Aorta (tissue), 5 donors: ENCODE data around the gene CEACAM1. TPM values are rescaled to one million over a fixed set of nuclear protein-coding genes. Genes with fewer than 3 reads are reported as not detected.
"Not testable (repeated sequence)": the region's sequence is repeated elsewhere in the genome, so short reads cannot be mapped to it uniquely, and the experiment has no call there.

ENCODE experiments used
- ATAC-seq: fragments of 200-7000 bp; cut with Tn5 transposase; one replicate; pipeline ENCODE4 v1.9.1; 2022; ENCODE audit warnings: moderate library complexity; ENCODE audit not compliant: low FRiP score
- DNase-seq, 2 donors: peaks; one replicate each; pipeline ENCODE4 v3.0.0-alpha.2; 2020
- H3K27ac ChIP-seq, 2 donors: one replicate each; pipeline ENCODE4 v1.5.1; 2013; ENCODE audit warnings: low read length in 2 of 2, mild to moderate bottlenecking in 2 of 2, moderate library complexity in 2 of 2, control low read depth in 1 of 2, inconsistent platforms in 1 of 2, low read depth in 1 of 2
- H3K27me3 ChIP-seq, 2 donors: one replicate each; pipeline ENCODE4 v1.6.1; 2013; ENCODE audit warnings: control low read depth in 1 of 2, low read length in 1 of 2, mild to moderate bottlenecking in 1 of 2, moderate library complexity in 1 of 2; ENCODE audit not compliant: insufficient read depth in 2 of 2, control insufficient read depth in 1 of 2
- H3K36me3 ChIP-seq, 2 donors: one replicate each; pipeline ENCODE4 v1.6.1; 2013; ENCODE audit warnings: control low read depth in 1 of 2, low read length in 1 of 2, mild to moderate bottlenecking in 1 of 2; ENCODE audit not compliant: insufficient read depth in 2 of 2, control insufficient read depth in 1 of 2
- H3K4me1 ChIP-seq, 2 donors: one replicate each; pipeline ENCODE4 v1.6.1; 2013; ENCODE audit warnings: low read length in 2 of 2, control low read depth in 1 of 2, mild to moderate bottlenecking in 1 of 2, moderate library complexity in 1 of 2; ENCODE audit not compliant: insufficient read depth in 2 of 2, control insufficient read depth in 1 of 2
- H3K4me3 ChIP-seq, 2 donors: one replicate each; pipeline ENCODE4 v1.5.1; 2013; ENCODE audit warnings: low read length in 2 of 2, control low read depth in 1 of 2, mild to moderate bottlenecking in 1 of 2
- H3K9me3 ChIP-seq: one replicate; pipeline ENCODE4 v1.6.1; 2013; ENCODE audit warnings: mild to moderate bottlenecking, low read length; ENCODE audit not compliant: control insufficient read depth
- WGBS, 2 donors: extraction: QIAGEN DNeasy Blood & Tissue Kit; methylation state at CpG; one replicate each; pipeline ENCODE4 v1.1.7; 2013; 5-methylcytosine and 5-hydroxymethylcytosine counted together
- intact Hi-C, 2 donors: fragments of 100-400 bp; cut with DNase I; formaldehyde crosslinking; loops; one replicate each; pipeline versions ENCODE4 v1.14.2 to v1.15.0; 2022
- polyA plus RNA-seq, 2 donors: library from polyadenylated mRNA; stranded (reverse); fragments of 200-250 nt; gene quantifications; one replicate each; pipeline ENCODE4 v1.2.3, GENCODE V29; 2013
- total RNA-seq, 2 donors: library from RNA; stranded (reverse); fragmentation: NEBNext Ultra II Directional; extraction: Animal tissue kit (Norgen Biotek cat#: 25700); gene quantifications; one replicate each; pipeline ENCODE4 v1.2.1, GENCODE V29; 2021
- donor health status: healthy with polysubstance abuse.
- donor health status: Bipolar disorder and iron deficiency.
- donor health status: DM: no; HTN: no; CAD: no.
- donor health status: DM: no; HTN: no; CAD: no.
- donor health status: DM: yes; HTN: yes; CAD: no.

Gene CEACAM1
- total and polyA plus RNA-seq, 4 donors, result 0.79 to 5.6 (median 5.1) TPM

DNA sequence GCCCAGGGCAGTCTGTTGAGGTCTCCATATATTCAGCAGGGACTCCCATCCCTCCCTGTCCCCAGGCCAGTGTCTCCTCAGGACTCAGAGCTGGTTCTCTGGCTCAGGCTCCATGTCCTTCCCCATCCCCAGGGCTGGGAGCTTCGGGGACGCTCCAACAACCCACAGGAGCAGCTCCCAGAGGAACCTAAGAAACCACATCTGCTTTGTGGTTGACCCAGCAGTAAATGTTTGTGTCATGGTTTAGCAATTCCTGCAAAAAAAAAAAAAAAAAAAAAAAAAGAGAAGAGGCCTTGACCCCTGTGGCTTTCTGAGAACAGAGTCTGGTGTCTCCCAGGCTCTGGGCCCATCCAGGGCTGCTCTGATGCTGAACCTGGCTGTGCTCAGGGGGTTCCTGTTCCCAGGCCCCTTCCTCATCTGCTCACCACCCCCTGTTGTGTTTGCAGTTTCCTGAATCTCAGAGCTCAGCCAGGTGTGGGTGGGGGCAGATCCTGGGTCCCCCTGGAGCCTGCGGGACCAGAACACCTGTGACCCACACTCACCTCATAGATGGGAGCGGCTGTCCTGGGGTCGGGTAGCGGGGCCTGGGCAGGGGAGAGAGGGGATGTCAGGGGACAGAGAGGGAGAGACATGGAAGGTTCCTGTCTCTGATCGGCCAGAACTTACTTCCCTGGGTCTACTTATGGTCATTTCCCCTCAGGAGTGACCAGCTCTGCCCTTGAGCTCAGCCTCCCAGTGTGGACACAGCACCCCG is 25.2 kb upstream of the CEACAM1 start:
- intact Hi-C loops, result no loop called here
- DNase-seq (peak in 1 of 2 donors; percentile 59), ATAC-seq (peak; percentile 50)
- peaks cover 2% of the 10 kb centered on the region for H3K9me3 ChIP-seq
- H3K27me3 ChIP-seq, result no peaks in the 10 kb centered on the region
- H3K4me1 ChIP-seq, result no peaks in the 10 kb centered on the region
- no peak overlapping the region for H3K27ac ChIP-seq
- 75 to 77% methylated on average over 8 of the region's 8 CpGs for WGBS, 2 donors
- no peaks in the 10 kb centered on the region for H3K36me3 ChIP-seq
- H3K4me3 ChIP-seq, result no peak overlapping the region

DNA sequence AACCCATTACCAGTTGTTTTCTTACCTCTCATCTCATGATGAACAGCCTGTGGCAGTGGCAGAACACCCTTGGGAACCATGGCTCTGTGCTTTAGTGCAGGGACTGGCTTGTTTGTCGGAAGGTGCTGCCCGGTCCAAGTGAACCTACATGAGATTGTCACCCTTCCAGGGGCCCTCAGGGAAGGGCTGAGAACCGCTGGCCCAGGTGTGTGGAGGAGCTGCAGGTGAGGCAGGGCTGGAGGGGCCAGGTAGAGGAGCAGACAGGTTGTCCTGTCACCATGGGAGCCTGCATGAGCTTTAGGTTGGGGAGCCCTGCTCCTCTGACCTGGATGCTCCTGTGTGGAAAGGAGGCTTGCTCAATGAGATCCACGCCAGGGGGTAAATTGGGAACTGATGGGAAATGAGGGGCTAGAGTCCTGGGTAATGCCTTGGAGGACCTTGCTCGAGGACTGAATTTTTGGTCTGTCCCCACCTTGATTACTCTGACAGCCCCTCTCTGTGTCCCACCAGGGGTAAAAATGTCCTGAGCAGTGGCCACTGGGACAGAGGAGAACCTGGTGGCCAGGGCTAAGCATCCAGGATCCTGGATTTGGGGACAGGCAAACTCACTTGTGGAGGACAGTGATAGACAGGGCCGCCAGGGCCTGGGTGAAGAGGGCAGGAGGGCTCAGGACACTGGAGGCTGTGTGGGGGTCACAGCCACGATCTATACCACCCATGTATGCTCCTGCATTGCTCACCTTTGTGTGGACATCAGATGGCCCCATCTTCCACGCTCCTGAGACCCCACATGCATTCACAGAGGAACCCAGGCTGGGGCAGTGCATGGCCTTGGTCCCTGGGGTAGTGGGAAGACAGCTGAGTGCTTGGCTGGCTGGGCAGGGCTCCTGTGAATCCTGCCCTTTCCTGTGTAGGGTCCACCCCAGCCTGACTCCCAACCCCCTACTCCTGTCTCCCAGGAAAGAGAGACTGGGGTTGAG is 24.1 kb upstream of the CEACAM1 start:
- no peaks in the 10 kb centered on the region for H3K4me1 ChIP-seq
- no peaks in the 10 kb centered on the region for H3K27me3 ChIP-seq
- H3K36me3 ChIP-seq, result no peaks in the 10 kb centered on the region
- intact Hi-C loops, result no loop called here
- peaks cover 2% of the 10 kb centered on the region for H3K9me3 ChIP-seq
- H3K4me3 ChIP-seq, result no peak overlapping the region
- DNase-seq (no peak), ATAC-seq (no peak)
- 72% methylated on average over 8 of the region's 8 CpGs for WGBS, 2 donors
- H3K27ac ChIP-seq, result no peak overlapping the region

DNA sequence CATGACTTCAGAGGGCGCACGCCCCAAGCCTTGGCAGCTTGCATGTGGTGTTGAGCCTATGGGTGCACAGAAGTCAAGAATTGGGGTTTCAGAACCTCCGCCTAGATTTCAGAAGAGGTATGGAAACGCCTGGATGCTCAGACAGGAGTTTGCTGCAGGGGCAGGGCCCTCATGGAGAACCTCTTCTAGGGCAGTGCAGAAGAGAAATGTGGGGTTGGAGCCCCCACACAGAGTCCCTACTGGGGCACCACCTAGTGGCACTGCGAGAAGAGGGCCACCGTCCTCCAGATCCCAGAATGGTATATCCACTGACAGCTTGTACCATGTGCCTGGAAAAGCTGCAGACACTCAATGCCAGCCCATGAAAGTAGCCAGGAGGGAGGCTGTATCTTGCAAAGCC is 22.2 kb upstream of the CEACAM1 start:
- H3K36me3 ChIP-seq, H3K9me3 ChIP-seq, ATAC-seq, H3K27ac ChIP-seq, intact Hi-C loops, H3K27me3 ChIP-seq, H3K4me1 ChIP-seq, DNase-seq, H3K4me3 ChIP-seq: not testable (repeated sequence)
- 89 to 92% methylated on average over 6 of the region's 6 CpGs for WGBS, 2 donors

DNA sequence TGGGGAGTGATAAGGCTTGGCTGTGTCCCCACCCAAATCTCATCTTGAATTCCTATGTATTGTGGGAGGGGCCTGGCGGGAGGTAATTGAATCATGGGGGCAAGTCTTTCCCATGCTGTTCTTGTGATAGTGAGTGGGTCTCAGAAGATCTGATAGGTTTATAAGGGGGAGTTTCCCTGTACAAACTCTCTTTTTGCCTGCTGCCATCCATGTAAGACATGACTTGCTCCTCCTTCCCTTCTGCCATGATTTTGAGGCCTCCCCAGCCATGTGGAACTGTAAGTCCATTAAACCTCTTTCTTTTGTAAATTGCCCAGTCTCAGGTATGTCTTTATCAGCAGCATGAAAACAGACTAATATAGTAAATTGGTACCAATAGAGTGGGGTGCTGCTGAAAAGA is 20.8 kb upstream of the CEACAM1 start:
- ATAC-seq, H3K4me3 ChIP-seq, intact Hi-C loops, DNase-seq, H3K9me3 ChIP-seq, H3K4me1 ChIP-seq, H3K27ac ChIP-seq, H3K27me3 ChIP-seq, H3K36me3 ChIP-seq: not testable (repeated sequence)
- WGBS, 2 donors, result 93 to 100% methylated on average over 1 of the region's 1 CpG

DNA sequence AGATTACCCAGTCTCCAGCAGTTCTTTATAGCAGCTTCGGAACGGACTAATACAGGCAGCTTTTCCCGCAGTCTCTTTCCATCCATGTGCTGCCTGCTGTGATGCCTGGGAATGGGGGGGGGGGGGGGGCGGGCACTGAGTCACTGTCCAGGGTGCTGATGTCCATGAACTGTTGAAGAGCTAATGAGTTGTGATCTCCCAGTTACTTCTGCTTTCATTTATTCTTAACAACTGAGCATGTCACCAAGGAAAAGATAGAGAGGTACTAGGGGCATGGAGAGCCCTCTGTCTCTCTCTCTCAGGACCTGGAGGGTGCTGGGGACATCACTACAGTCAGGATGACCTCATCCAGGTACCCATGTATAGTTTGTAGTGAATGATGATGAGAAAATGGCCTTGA is 20.3 kb upstream of the CEACAM1 start:
- intact Hi-C loops, result no loop called here
- DNase-seq, result no peak
- no peak for ATAC-seq
- peaks cover 2% of the 10 kb centered on the region for H3K9me3 ChIP-seq
- H3K27me3 ChIP-seq, result no peaks in the 10 kb centered on the region
- no peaks in the 10 kb centered on the region for H3K4me1 ChIP-seq
- H3K27ac ChIP-seq, result no peak overlapping the region
- no peaks in the 10 kb centered on the region for H3K36me3 ChIP-seq
- 50 to 61% methylated on average over 4 of the region's 4 CpGs for WGBS, 2 donors
- H3K4me3 ChIP-seq, result no peak overlapping the region

DNA sequence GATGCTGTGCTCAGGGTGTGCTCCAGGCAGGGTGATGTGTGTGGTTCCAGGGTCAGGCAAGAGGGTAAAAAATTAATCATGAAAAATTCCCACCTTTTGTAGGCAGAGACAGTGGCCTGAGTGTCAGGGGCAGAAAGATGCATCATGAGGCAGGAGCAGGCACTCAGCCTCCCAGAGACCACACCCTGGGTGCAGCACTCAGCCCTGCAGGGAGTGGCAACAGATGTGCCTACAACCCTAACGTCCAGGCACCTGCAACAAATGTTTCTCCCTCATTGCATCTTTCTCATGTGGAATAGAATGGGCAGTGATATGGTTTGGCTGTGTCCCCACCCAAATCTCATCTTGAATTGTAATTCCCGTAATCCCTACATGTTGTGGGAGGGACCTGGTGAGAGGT is 19.6 kb upstream of the CEACAM1 start:
- ATAC-seq (no peak), DNase-seq (no peak)
- H3K27ac ChIP-seq, result no peak overlapping the region
- H3K4me1 ChIP-seq, result no peaks in the 10 kb centered on the region
- no peaks in the 10 kb centered on the region for H3K27me3 ChIP-seq
- WGBS, 2 donors, result 44 to 56% methylated on average over 2 of the region's 2 CpGs
- H3K9me3 ChIP-seq, result peaks cover 2% of the 10 kb centered on the region
- no peaks in the 10 kb centered on the region for H3K36me3 ChIP-seq
- intact Hi-C loops, result no loop called here
- H3K4me3 ChIP-seq, result no peak overlapping the region

DNA sequence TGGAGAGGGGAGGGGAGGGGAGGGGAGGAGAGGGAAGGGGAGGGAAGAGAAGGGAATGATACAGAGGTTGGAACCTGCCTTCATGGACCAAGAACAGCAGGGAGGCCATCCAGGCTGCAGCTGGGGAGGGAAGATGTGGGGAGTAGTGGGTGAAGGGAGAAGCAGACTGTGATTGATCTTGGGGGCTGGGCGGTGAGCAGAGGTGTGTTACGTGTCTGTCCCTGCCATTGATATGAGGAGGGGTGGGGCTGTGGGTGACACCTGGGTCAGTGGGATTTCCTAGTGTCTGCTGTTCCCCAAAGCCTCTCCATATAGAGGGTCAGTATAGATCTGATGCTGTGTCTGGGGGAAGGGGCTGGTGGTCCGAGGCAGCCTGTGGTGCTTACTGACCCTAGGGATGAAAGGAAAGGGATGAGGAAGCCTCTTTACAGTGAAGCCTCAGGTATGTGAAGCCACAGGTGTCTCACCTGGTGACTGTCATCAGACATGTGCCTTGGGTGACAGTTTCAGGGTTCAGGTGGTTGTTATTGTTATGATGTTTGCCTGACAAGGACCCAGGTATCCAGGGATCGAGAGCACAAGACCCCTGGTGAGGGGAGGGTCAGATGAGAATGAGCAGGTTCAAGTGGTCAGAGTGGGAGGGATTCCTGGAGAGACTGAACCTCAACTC is 18.7 kb upstream of the CEACAM1 start:
- Histone ChIP-seq H3K36me3 (no peaks in the 10 kb centered on the region), H3K27ac (no peak overlapping the region), H3K4me3 (no peak overlapping the region), H3K9me3 (peaks cover 2% of the 10 kb centered on the region), H3K4me1 (no peaks in the 10 kb centered on the region), H3K27me3 (no peaks in the 10 kb centered on the region)
- WGBS, 2 donors, result 71 to 78% methylated on average over 4 of the region's 4 CpGs
- no peak for ATAC-seq
- intact Hi-C loops, result no loop called here
- no peak for DNase-seq

DNA sequence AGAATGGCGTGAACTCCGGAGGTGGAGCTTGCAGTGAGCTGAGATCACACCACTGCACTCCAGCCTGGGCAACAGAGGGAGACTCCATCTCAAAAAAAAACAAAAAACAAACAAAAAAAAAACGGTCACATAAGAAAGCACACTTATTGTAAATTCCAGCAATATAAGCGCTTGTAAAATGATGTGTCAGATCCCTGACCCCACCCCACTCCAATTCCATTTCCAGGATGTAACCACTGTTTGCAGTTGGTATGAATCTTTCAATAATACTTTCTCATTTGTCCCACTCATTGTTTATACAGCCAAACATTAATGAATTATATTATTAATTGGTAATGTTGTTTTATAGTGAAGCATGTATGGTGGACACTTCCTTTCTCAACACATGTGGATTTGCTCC is 15.9 kb upstream of the CEACAM1 start:
- WGBS, 2 donors, result 77 to 86% methylated on average over 4 of the region's 4 CpGs
- no peak for DNase-seq

More for the DNA sequence above, 15.9 kb upstream of the CEACAM1 start:
- H3K27me3 ChIP-seq, result no peaks in the 10 kb centered on the region
- no peak overlapping the region for H3K27ac ChIP-seq
- H3K4me3 ChIP-seq, result no peak overlapping the region
- ATAC-seq, result no peak
- H3K4me1 ChIP-seq, result no peaks in the 10 kb centered on the region
- H3K36me3 ChIP-seq, result no peaks in the 10 kb centered on the region
- no peaks in the 10 kb centered on the region for H3K9me3 ChIP-seq
- intact Hi-C loops, result no loop called here
